Measurements from ENCODE around the gene RSPO1. TPM values are rescaled to one million over a fixed set of nuclear protein-coding genes. Genes with fewer than 3 reads are reported as not detected.

The RSPO1 gene
- total and polyA plus RNA-seq, 2 of the 4 experiments (the other 2 are of a cell fraction), result not detected

GRCh38 chr1:37616330-37616729 is 18.4 kb downstream of the RSPO1 start:
- dilution Hi-C loops (cut with HindIII; ENCODE audit: low sequenced_read_pairs, unreplicated experiment) (no loop called here), in situ Hi-C loops (cut with MboI; ENCODE audit: low sequenced_read_pairs) (loop anchor here (25.0 kb wide), 1 partner anchor 1196 kb away; no protein-coding TSS in a partner anchor), intact Hi-C loops (cut with micrococcal nuclease) (no loop called here)
- H3K4me2 ChIP-seq (ENCODE audit: low read depth, low read length), result no peak overlapping the region
- DNase-seq (no peak), ATAC-seq (ENCODE audit: low read depth) (no peak)
- no peak overlapping the region for H2AK9ac ChIP-seq (replicated peaks; ENCODE audit: low read depth, low read length, poor library complexity)
- no peak overlapping the region for H3K14ac ChIP-seq (replicated peaks; ENCODE audit: low read depth, low read length)
- no peaks in the 10 kb centered on the region for H4K20me1 ChIP-seq (ENCODE audit: insufficient read depth, low read length)
- no peaks in the 10 kb centered on the region for H3K36me3 ChIP-seq (ENCODE audit: control insufficient read depth, insufficient read depth, low read length)
- H3K27ac ChIP-seq (ENCODE audit: insufficient read depth, low read length), result no peak overlapping the region
- H3K18ac ChIP-seq (ENCODE audit: low read depth, low read length), result no peak overlapping the region
- H3K23ac ChIP-seq (ENCODE audit: low read depth, low read length), result no peak overlapping the region
- H2AK5ac ChIP-seq (ENCODE audit: low read depth, low read length), result no peak overlapping the region
- BruUV-seq (replicated peaks), result no TSS peak
- ChIA-PET POLR2A (ENCODE audit: unreplicated experiment) (no interaction called here), CTCF (no interaction called here)
- no peak overlapping the region for H2BK120ac ChIP-seq (ENCODE audit: low read depth, low read length)
- no peaks in the 10 kb centered on the region for H3K79me1 ChIP-seq (ENCODE audit: low read depth in 1 of 2, low read length in 2 of 2)
- TF ChIP-seq RAD21 (IDR thresholded peaks at IDR 0.05; ENCODE audit: low read length) (no peak), MXI1 (IDR thresholded peaks at IDR 0.05; ENCODE audit: borderline replicate concordance, low read depth, low read length) (no peak), ELK1 (IDR thresholded peaks at IDR 0.05; ENCODE audit: borderline replicate concordance, low read depth, low read length) (no peak), NFE2L2 (IDR thresholded peaks at IDR 0.05; ENCODE audit: low read depth, low read length) (no peak), BHLHE40 (IDR thresholded peaks at IDR 0.05; ENCODE audit: low read depth, low read length) (no peak), MAZ (IDR thresholded peaks at IDR 0.05; ENCODE audit: borderline replicate concordance, low read depth, low read length) (no peak), MAFK (IDR thresholded peaks at IDR 0.05; ENCODE audit: low read depth, low read length) (no peak), RFX5 (IDR thresholded peaks at IDR 0.05; ENCODE audit: low read depth, low read length) (no peak), USF2 (IDR thresholded peaks at IDR 0.05; ENCODE audit: low read depth, low read length) (no peak)
- peaks cover 38% of the 10 kb centered on the region for H3K27me3 ChIP-seq (ENCODE audit: control insufficient read depth, insufficient read depth, low read length)
- no peak overlapping the region for H2AFZ ChIP-seq (replicated peaks; ENCODE audit: low read length, poor library complexity)
- WGBS, 2 experiments (ENCODE audit: extremely low coverage in 2 of 2, insufficient read length in 1 of 2), result 52% methylated on average over 9 of the region's 14 CpGs; no CpG with 5 or more reads in 1 of the 2 experiments
- no peak overlapping the region for H4K5ac ChIP-seq (ENCODE audit: low read depth, low read length)
- H2BK5ac ChIP-seq (ENCODE audit: low read depth, low read length, poor library complexity, severe bottlenecking), result no peak overlapping the region
- H4K91ac ChIP-seq (ENCODE audit: insufficient read depth, low read depth, low read length), result no peak overlapping the region
- H2BK15ac ChIP-seq (ENCODE audit: low read depth, low read length), result no peak overlapping the region
- H3K9ac ChIP-seq (ENCODE audit: low read depth, low read length), result no peak overlapping the region
- H3K4ac ChIP-seq (ENCODE audit: low read depth, low read length), result no peak overlapping the region
- no peak overlapping the region for H3K4me3 ChIP-seq (ENCODE audit: insufficient read depth, low read depth, low read length)
- H3K56ac ChIP-seq (ENCODE audit: extremely low read depth, insufficient read depth, low read length), result no peak overlapping the region
- H4K8ac ChIP-seq (ENCODE audit: low read depth in 2 of 2, low read length in 2 of 2), result no peak overlapping the region
- no peak overlapping the region for H2BK20ac ChIP-seq (ENCODE audit: low read depth, low read length)
- H3K9me3 ChIP-seq (ENCODE audit: control insufficient read depth, insufficient read depth, low read length), result no peaks in the 10 kb centered on the region
- no peaks in the 10 kb centered on the region for H3K9me1 ChIP-seq (ENCODE audit: insufficient read depth, low read length)
- H3K4me1 ChIP-seq (ENCODE audit: control insufficient read depth, insufficient read depth, low read length), result no peaks in the 10 kb centered on the region

Measured in IMR-90 (cell line).